ENCODE data around the gene ALG6. TPM values are rescaled to one million over a fixed set of nuclear protein-coding genes. Genes with fewer than 3 reads are reported as not detected.

ALG6 gene
- total RNA-seq, 1 experiment from 2014 or later = 5.4 TPM

GRCh38 chr1:63326473-63327380 lies 40.7 kb upstream of the ALG6 start:
- H3K9me3 Mint-ChIP-seq (ENCODE audit: unreplicated experiment) = no peaks in the 10 kb centered on the region
- intact Hi-C loops (cut with micrococcal nuclease) = loop anchor here (1.0 to 5.0 kb wide), 2 partner anchors 115 to 196 kb away; partner anchors contain the start of genes EFCAB7 and ITGB3BP
- H3K4me3 Mint-ChIP-seq (ENCODE audit: unreplicated experiment) = no peak overlapping the region
- H3K36me3 Mint-ChIP-seq (ENCODE audit: insufficient read depth, unreplicated experiment) = no peaks in the 10 kb centered on the region
- TF ChIP-seq, protein P1, sequence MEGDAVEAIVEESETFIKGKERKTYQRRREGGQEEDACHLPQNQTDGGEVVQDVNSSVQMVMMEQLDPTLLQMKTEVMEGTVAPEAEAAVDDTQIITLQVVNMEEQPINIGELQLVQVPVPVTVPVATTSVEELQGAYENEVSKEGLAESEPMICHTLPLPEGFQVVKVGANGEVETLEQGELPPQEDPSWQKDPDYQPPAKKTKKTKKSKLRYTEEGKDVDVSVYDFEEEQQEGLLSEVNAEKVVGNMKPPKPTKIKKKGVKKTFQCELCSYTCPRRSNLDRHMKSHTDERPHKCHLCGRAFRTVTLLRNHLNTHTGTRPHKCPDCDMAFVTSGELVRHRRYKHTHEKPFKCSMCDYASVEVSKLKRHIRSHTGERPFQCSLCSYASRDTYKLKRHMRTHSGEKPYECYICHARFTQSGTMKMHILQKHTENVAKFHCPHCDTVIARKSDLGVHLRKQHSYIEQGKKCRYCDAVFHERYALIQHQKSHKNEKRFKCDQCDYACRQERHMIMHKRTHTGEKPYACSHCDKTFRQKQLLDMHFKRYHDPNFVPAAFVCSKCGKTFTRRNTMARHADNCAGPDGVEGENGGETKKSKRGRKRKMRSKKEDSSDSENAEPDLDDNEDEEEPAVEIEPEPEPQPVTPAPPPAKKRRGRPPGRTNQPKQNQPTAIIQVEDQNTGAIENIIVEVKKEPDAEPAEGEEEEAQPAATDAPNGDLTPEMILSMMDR (IDR thresholded peaks at IDR 0.05; ENCODE audit: unreplicated experiment) = no peak
- H3K27ac Mint-ChIP-seq (ENCODE audit: low read depth, unreplicated experiment) = no peak overlapping the region
- H3K4me1 Mint-ChIP-seq (ENCODE audit: insufficient read depth, unreplicated experiment) = no peaks in the 10 kb centered on the region
- BruUV-seq (replicated peaks) = no TSS peak
- POLR2A ChIA-PET = interaction anchor here (0.6 to 0.8 kb wide), 2 partner anchors 10 to 36 kb away, joined by 3 to 4 read pairs; no protein-coding TSS in a partner anchor
- CTCF ChIA-PET = interaction anchor here (0.6 to 2.5 kb wide), 26 partner anchors 10 to 1626 kb away, joined by 3 to 18 read pairs (median 3); no protein-coding TSS in a partner anchor
- H3K27me3 Mint-ChIP-seq (ENCODE audit: insufficient read depth, unreplicated experiment) = peaks cover 13% of the 10 kb centered on the region
- no peak for DNase-seq (ENCODE audit: unreplicated experiment)

DNA sequence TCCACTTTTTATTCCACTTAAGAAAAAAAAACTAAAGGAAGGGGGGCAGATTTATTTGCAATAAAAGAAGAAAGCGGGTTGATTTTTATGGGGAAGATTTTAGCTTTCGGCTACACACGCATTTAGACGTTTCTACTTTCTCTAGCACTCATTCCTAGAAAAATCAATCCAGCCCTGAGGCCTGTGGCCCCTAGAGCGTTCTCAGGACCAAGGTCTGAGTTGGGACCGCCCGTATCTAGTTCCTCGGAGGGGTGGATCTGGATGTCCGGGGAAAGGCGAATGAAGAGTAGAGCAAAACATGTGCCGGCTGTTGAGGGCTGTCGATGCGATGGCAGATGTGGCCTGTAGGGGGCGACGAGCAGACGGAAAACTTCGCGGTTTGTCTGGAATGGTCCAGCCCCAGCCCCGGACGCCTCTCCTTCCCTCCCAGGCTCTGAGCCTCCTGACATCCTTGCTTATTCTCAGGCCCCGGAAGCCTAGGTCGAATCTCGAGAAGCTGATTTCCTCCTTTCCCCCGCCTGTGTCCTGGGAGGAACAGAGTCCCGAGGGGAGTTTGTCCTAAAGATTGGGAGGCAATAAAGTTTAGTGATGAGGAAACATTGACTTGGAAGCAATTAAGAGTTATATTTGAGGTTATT lies 39.9 kb upstream of the ALG6 start:
- intact Hi-C loops (cut with micrococcal nuclease) = loop anchor here (1.0 to 5.0 kb wide), 2 partner anchors 114 to 195 kb away; partner anchors contain the start of genes EFCAB7 and ITGB3BP
- no TSS peak for BruUV-seq (replicated peaks)
- POLR2A ChIA-PET = interaction anchor here (0.8 kb wide), 1 partner anchor 11 kb away, joined by 4 read pairs; no protein-coding TSS in a partner anchor
- CTCF ChIA-PET = interaction anchor here (0.6 to 2.5 kb wide), 25 partner anchors 9 to 1625 kb away, joined by 3 to 18 read pairs (median 4); no protein-coding TSS in a partner anchor
- Mint-ChIP-seq H3K4me3 (ENCODE audit: unreplicated experiment) (no peak overlapping the region), H3K9me3 (ENCODE audit: unreplicated experiment) (no peaks in the 10 kb centered on the region), H3K27ac (ENCODE audit: low read depth, unreplicated experiment) (no peak overlapping the region), H3K4me1 (ENCODE audit: insufficient read depth, unreplicated experiment) (no peaks in the 10 kb centered on the region), H3K36me3 (ENCODE audit: insufficient read depth, unreplicated experiment) (no peaks in the 10 kb centered on the region), H3K27me3 (ENCODE audit: insufficient read depth, unreplicated experiment) (peaks cover 21% of the 10 kb centered on the region)
- peak; percentile 66 for DNase-seq (ENCODE audit: unreplicated experiment)
- TF ChIP-seq, protein P1 (IDR thresholded peaks at IDR 0.05; ENCODE audit: unreplicated experiment) = peak; percentile 74

- CTCF ChIA-PET = interaction anchor here (0.6 to 2.5 kb wide), 12 partner anchors 8 to 968 kb away, joined by 3 to 18 read pairs (median 4); no protein-coding TSS in a partner anchor
Measured at GRCh38 chr1:63328122-63328521, 39.3 kb upstream of the ALG6 start.

More at GRCh38 chr1:63328122-63328521, 39.3 kb upstream of the ALG6 start:
- DNase-seq (ENCODE audit: unreplicated experiment) = no peak
- intact Hi-C loops (cut with micrococcal nuclease) = loop anchor here (5.0 kb wide), 1 partner anchor 194 kb away; the partner anchor contains the start of genes EFCAB7 and ITGB3BP
- TF ChIP-seq, protein P1 (IDR thresholded peaks at IDR 0.05; ENCODE audit: unreplicated experiment) = no peak
- POLR2A ChIA-PET = no interaction called here
- H3K4me3 Mint-ChIP-seq (ENCODE audit: unreplicated experiment) = no peak overlapping the region
- H3K9me3 Mint-ChIP-seq (ENCODE audit: unreplicated experiment) = no peaks in the 10 kb centered on the region
- no peaks in the 10 kb centered on the region for H3K4me1 Mint-ChIP-seq (ENCODE audit: insufficient read depth, unreplicated experiment)
- H3K27ac Mint-ChIP-seq (ENCODE audit: low read depth, unreplicated experiment) = no peak overlapping the region
- no peaks in the 10 kb centered on the region for H3K36me3 Mint-ChIP-seq (ENCODE audit: insufficient read depth, unreplicated experiment)
- H3K27me3 Mint-ChIP-seq (ENCODE audit: insufficient read depth, unreplicated experiment) = peaks cover 27% of the 10 kb centered on the region
- BruUV-seq (replicated peaks) = no TSS peak
